Measurements from ENCODE around the gene DRC1. TPM values are rescaled to one million over a fixed set of nuclear protein-coding genes. Genes with fewer than 3 reads are reported as not detected.

The DRC1 gene
- total RNA-seq, 1 experiment from 2014 or later: not detected

GRCh38 chr2:26495705-26496297 is 94.1 kb downstream of the DRC1 start:
- H2BK120ac ChIP-seq (ENCODE audit: low read depth, low read length, poor library complexity, severe bottlenecking): no peak overlapping the region
- H3K4me2 ChIP-seq (ENCODE audit: insufficient read depth, insufficient read length, low read length): no peak overlapping the region
- H2AK5ac ChIP-seq (ENCODE audit: insufficient read length, low read length): no peak overlapping the region
- Mint-ChIP-seq H3K4me3 (no peak overlapping the region), H3K9me3 (no peaks in the 10 kb centered on the region), H3K27ac (peak overlapping the region in 2 of 3 experiments; percentile 85 to 90; a peak in 4 of 7 replicates), H3K4me1 (peaks cover 21 to 30% of the 10 kb centered on the region in 2 experiments), H3K27me3 (ENCODE audit: low read depth) (peaks cover 2% of the 10 kb centered on the region; the same call in 1 of the 2 replicates), H3K36me3 (ENCODE audit: insufficient read depth in 1 of 3, low read depth in 3 of 3) (no peaks in the 10 kb centered on the region)
- peak; percentile 52 for DNase-seq
- no peaks in the 10 kb centered on the region for H3K23me2 ChIP-seq (ENCODE audit: insufficient read length, low read depth, low read length, poor library complexity, severe bottlenecking)
- peak overlapping the region; percentile 38 for H3K18ac ChIP-seq (ENCODE audit: insufficient read length, low read depth, low read length)
- H3K27me3 ChIP-seq (ENCODE audit: insufficient read depth, low read length): 0 out of 2 replicates have a peak, but pooled peaks cover 1% of the 10 kb centered on the region
- H4K5ac ChIP-seq (ENCODE audit: insufficient read length, low read depth, low read length): no peak overlapping the region
- H3K23ac ChIP-seq (ENCODE audit: insufficient read length, low read depth, low read length): no peak overlapping the region
- H4K20me1 ChIP-seq (ENCODE audit: control insufficient read depth, insufficient read depth, insufficient read length): no peaks in the 10 kb centered on the region
- H3K79me1 ChIP-seq (ENCODE audit: insufficient read depth, low read depth, low read length, poor library complexity, severe bottlenecking): no peaks in the 10 kb centered on the region
- no peak overlapping the region for H2BK15ac ChIP-seq (ENCODE audit: low read depth, low read length)
- no peak overlapping the region for H4K91ac ChIP-seq (ENCODE audit: insufficient read length, low read depth, low read length)
- H2BK12ac ChIP-seq (ENCODE audit: insufficient read length, low read depth, low read length): no peak overlapping the region
- H2BK20ac ChIP-seq (ENCODE audit: low read depth, low read length, poor library complexity, severe bottlenecking): no peak overlapping the region
- H2BK5ac ChIP-seq (ENCODE audit: insufficient read length, low read length): no peak overlapping the region
- no peak overlapping the region for H3K4ac ChIP-seq (ENCODE audit: low read depth, low read length)
- no peak for TF ChIP-seq CTCF (conservative IDR thresholded peaks at IDR 0.05)
- WGBS (ENCODE audit: extremely low coverage, insufficient read length, low lambda C conversion rate): no CpG with 5 or more reads among the region's 8 CpGs
- H3K27ac ChIP-seq (ENCODE audit: insufficient read length, low read depth, low read length): no peak overlapping the region
- no peak overlapping the region for H3K56ac ChIP-seq (ENCODE audit: insufficient read length, low read depth, low read length)
- H3K79me2 ChIP-seq (ENCODE audit: insufficient read depth, low read length): no peaks in the 10 kb centered on the region
- H3K4me1 ChIP-seq (ENCODE audit: insufficient read depth, low read length): peaks cover 2% of the 10 kb centered on the region; the same call in 1 of the 2 replicates
- H3T11ph ChIP-seq (ENCODE audit: low read length): no peak overlapping the region
- H3K14ac ChIP-seq (ENCODE audit: insufficient read depth, low read length): no peak overlapping the region
- no peak overlapping the region for H2AFZ ChIP-seq (ENCODE audit: low read length)
- no peak overlapping the region for H3K9ac ChIP-seq (ENCODE audit: extremely low read depth, insufficient read length, low read length)
- no peaks in the 10 kb centered on the region for H3K9me3 ChIP-seq (ENCODE audit: control insufficient read depth, low read depth, low read length)
- H4K8ac ChIP-seq (replicated peaks; ENCODE audit: insufficient read length, low read depth, low read length): no peak overlapping the region
